ENCODE results near the gene GFRA3.

GRCh38 chr5:138305797-138306196, 31.4 kb upstream of the GFRA3 start:
- TF ChIP-seq POLR2A (IDR thresholded peaks at IDR 0.05) (no peak), CTCF (IDR thresholded peaks at IDR 0.05) (no peak)

Data from right lobe of liver (tissue), 4 donors.